ENCODE data around the gene TGFBR1.

DNA sequence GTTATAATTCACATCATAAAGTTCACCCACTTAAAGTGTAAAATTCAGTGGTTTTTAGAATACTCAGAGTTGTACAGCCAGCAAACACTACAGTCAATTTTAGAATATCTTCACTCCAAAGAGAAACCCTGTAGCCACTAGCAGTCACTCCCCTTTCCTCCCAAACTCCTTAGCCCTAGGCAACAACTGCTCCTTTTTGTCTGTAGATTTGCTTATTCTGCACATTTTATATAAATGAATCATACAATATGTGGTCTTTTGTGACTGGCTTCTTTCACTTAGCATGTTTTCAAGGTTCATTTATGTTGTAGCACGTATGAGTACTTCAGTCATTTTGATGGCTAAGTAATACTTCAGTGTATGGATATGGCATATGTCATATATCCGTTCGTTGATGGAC lies 38.7 kb downstream of the TGFBR1 start:
- TF ChIP-seq, protein P1, sequence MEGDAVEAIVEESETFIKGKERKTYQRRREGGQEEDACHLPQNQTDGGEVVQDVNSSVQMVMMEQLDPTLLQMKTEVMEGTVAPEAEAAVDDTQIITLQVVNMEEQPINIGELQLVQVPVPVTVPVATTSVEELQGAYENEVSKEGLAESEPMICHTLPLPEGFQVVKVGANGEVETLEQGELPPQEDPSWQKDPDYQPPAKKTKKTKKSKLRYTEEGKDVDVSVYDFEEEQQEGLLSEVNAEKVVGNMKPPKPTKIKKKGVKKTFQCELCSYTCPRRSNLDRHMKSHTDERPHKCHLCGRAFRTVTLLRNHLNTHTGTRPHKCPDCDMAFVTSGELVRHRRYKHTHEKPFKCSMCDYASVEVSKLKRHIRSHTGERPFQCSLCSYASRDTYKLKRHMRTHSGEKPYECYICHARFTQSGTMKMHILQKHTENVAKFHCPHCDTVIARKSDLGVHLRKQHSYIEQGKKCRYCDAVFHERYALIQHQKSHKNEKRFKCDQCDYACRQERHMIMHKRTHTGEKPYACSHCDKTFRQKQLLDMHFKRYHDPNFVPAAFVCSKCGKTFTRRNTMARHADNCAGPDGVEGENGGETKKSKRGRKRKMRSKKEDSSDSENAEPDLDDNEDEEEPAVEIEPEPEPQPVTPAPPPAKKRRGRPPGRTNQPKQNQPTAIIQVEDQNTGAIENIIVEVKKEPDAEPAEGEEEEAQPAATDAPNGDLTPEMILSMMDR (IDR thresholded peaks at IDR 0.05; ENCODE audit: low read depth, low read length, poor library complexity, severe bottlenecking), result no peak
- no peak for TF ChIP-seq EZH2phosphoT487 (IDR thresholded peaks at IDR 0.05; ENCODE audit: borderline replicate concordance, low read length)

All from DOHH2 (cell line).